AG04449 (cell line): ENCODE measurements around the gene GPHB5.
"Not testable (repeated sequence)": the region's sequence is repeated elsewhere in the genome, so short reads cannot be mapped to it uniquely, and the experiment has no call there.

ENCODE experiments used
- CTCF ChIA-PET: fragments of 350-600 bp; formaldehyde crosslinking; extraction: SDS; loops from one replicate; lab custom pipeline; 2021; ENCODE audit warnings: antibody characterized with exemption; lab: Yijun Ruan, JAX
- POLR2A ChIA-PET: fragments of 400-600, 350-600 bp; formaldehyde crosslinking; extraction: SDS; loops from one replicate; lab custom pipeline; 2020; ENCODE audit warnings: antibody characterized with exemption, inconsistent platforms; lab: Yijun Ruan, JAX
- DNase-seq: peaks from one replicate; pipeline ENCODE4 v3.0.0-alpha.2; 2010; ENCODE audit warnings: low read depth, low spot score
- H3K4me3 ChIP-seq: 2 replicates; pipeline ENCODE4 v1.5.1; 2011; ENCODE audit warnings: low read depth, mild to moderate bottlenecking, control low read depth, low read length
- CTCF ChIP-seq: IDR thresholded peaks from one replicate; pipeline ENCODE4 v1.5.1; 2011; ENCODE audit warnings: mild to moderate bottlenecking, moderate library complexity, low read length, control low read depth, inconsistent platforms; ENCODE audit not compliant: insufficient read depth; ENCODE audit errors: missing control alignments

Gene GPHB5

GRCh38 chr14:63322472-63322871 is 3.7 kb upstream of the GPHB5 start:
- no peak for DNase-seq
- no peak for TF ChIP-seq CTCF
- CTCF ChIA-PET, result no interaction called here
- H3K4me3 ChIP-seq, result no peak overlapping the region
- POLR2A ChIA-PET, result no interaction called here

DNA sequence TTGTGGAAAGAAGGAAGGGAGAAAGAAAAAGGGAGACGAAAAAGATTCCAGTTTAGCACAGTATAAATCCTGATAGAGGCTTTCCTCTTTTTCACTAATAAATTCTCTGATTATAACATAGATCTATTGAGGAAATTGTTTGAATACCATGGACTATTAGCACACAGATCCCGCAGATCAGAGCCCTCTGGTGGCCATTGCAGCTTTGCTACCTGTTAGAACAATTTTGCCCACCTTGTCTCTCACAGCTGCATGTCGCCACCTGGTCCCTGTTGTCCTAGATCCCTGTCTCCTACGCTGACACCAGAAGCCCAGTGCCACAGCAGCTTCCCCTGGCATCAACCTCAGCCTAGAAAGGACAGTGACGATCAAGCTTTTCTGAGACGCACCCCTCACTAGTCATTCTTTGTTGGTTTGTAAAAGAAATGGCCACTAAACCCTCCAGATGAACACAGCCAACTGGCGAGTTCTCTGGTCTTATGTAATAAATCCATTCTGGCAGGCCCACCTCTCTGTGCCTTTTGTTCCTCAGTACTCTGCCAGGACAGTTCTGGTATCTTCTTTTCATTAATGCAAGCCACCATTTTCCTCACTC is 9.9 kb downstream of the GPHB5 start:
- DNase-seq, result no peak
- peak; percentile 51 for TF ChIP-seq CTCF
- POLR2A ChIA-PET, result no interaction called here
- H3K4me3 ChIP-seq, result no peak overlapping the region
- CTCF ChIA-PET, result interaction anchor here (0.9 to 1.2 kb wide), 5 partner anchors 14 to 1145 kb away, joined by 3 read pairs; no protein-coding TSS in a partner anchor

GRCh38 chr14:63304429-63304828 is 14.3 kb downstream of the GPHB5 start:
- H3K4me3 ChIP-seq, CTCF ChIA-PET, DNase-seq, POLR2A ChIA-PET: not testable (repeated sequence)

DNA sequence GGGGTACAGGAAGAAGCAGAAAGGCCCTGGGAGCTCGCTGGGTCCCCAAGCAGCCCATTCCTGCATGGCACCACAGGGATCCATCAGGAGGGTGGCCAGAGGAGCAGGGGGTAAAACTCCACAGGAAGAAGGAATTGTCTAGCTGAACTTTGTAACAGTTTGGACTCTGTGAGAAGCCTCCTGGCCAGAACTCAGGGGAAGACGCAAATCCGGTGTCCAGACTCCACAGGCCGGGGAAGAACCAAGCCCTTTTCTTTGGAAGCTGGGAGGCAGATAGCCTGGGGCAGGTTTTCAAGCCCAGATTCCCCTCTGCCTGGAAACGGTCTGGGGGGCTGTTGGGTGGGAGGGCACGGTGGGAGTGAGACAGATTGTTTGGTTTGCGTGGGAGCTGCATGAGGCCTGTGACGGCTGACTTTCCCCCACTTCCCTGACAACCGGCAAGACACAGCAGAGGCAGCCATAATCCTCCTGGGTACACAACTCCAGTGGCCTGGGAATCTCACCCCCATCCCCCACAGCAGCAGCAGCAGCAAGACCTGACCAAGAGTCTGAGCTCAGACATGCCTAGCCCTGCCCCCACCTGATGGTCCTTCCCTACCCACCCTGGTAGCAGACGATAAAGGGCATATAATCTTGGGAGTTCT is 16.7 kb downstream of the GPHB5 start:
- ChIA-PET CTCF (interaction anchor here (1.0 kb wide), 1 partner anchor 1139 kb away, joined by 3 read pairs; no protein-coding TSS in a partner anchor), POLR2A (no interaction called here)
- DNase-seq, result no peak
- no peak overlapping the region for H3K4me3 ChIP-seq
- TF ChIP-seq CTCF, result no peak

DNA sequence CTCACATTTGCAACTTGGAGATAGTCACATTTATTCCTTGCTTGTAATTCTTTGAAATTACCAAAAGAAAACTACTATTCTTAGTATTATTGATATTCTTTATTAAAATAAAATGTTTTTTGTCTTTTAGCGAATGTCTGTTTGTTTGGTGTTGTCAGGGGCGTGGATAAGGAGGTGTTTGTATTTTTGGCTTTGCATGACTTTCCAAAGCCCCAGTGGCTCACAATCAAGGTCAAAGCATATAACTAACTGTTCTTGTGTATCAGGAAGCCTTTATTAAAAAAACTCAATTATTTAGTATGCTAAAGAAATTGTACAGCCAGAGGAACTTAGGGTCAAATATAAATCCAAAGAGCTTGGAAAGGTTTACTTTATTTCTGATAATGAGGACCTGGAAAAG is 17.9 kb downstream of the GPHB5 start:
- no peak for DNase-seq
- H3K4me3 ChIP-seq, result no peak overlapping the region
- ChIA-PET POLR2A (interaction anchor here (0.6 kb wide), 1 partner anchor 18 kb away, joined by 3 read pairs; no protein-coding TSS in a partner anchor), CTCF (no interaction called here)
- no peak for TF ChIP-seq CTCF

DNA sequence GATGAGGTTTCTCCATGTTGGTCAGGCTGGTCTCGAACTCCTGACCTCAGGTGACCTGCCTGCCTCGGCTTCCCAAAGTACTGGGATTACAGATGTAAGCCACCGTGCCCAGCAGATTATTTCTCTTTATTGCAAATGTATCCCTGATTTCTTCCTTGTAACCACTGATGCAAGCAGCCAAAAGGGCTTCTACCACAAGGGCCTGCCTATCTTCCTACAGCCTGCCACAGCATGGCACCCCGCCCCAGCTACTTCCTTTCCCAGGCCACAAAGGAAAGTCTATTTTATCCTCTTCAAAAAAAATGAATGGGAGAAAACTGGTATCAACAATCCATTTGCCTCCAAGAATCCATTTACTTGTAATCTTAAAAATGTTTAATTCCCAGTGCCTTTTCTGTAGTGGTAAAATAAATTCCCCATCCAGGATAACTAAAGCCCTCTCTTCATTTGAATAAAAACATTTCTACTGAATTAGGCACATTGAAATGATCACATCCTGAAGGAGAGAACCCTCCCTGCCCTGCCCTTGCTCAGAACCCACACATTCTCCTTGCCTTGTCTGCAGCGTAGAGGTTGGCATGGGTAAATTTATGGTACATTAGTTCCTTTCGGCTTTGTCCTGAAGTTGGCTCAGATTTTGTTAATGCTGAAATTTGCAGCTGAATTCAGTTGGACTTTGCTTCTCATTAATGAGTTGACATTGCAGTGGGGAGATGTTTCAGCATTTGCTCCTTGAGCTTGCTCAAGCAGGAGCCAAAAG is 19.2 kb downstream of the GPHB5 start:
- CTCF ChIA-PET, result interaction anchor here (0.9 to 1.2 kb wide), 2 partner anchors 11 to 14 kb away, joined by 3 read pairs; no protein-coding TSS in a partner anchor
- no peak for TF ChIP-seq CTCF
- POLR2A ChIA-PET, result no interaction called here
- DNase-seq, result no peak
- H3K4me3 ChIP-seq, result no peak overlapping the region
